ENCODE data around the gene FZD8.
"Not testable (repeated sequence)": the region's sequence is repeated elsewhere in the genome, so short reads cannot be mapped to it uniquely, and the experiment has no call there.

Gene FZD8

GRCh38 chr10:35642035-35642792 lies at the start of gene FZD8:
Gene FZD8 (minus strand): TSS chr10:35642296. CDS start chr10:35641429, 867 bp downstream.
- DNase-seq (ENCODE audit: low read depth, low spot score): no peak

- DNase-seq (ENCODE audit: low read depth, low spot score): no peak
These were observed 49.6 kb upstream of the FZD8 start for GRCh38 chr10:35691522-35692236.

GRCh38 chr10:35690534-35690933 lies 48.4 kb upstream of the FZD8 start:
- DNase-seq (ENCODE audit: low read depth, low spot score): no peak

GRCh38 chr10:35685858-35686257 lies 43.8 kb upstream of the FZD8 start:
- DNase-seq (ENCODE audit: low read depth, low spot score): not testable (repeated sequence)

- no peak for DNase-seq (ENCODE audit: low read depth, low spot score)
These were observed 43.3 kb upstream of the FZD8 start for GRCh38 chr10:35685402-35685801.

- no peak for DNase-seq (ENCODE audit: low read depth, low spot score)
These were observed 42.5 kb upstream of the FZD8 start for GRCh38 chr10:35684586-35684985.

- DNase-seq (ENCODE audit: low read depth, low spot score): no peak
These were observed 33.8 kb upstream of the FZD8 start for GRCh38 chr10:35675846-35676245.

- no peak for DNase-seq (ENCODE audit: low read depth, low spot score)
These were observed 32.7 kb upstream of the FZD8 start for GRCh38 chr10:35674843-35675242.

- DNase-seq (ENCODE audit: low read depth, low spot score): no peak
These were observed 27.0 kb upstream of the FZD8 start for GRCh38 chr10:35668865-35669650.

GRCh38 chr10:35667971-35668370 lies 25.9 kb upstream of the FZD8 start:
- no peak for DNase-seq (ENCODE audit: low read depth, low spot score)

- no peak for DNase-seq (ENCODE audit: low read depth, low spot score)
These were observed 25.3 kb upstream of the FZD8 start for GRCh38 chr10:35667270-35667889.

- no peak for DNase-seq (ENCODE audit: low read depth, low spot score)
These were observed 19.1 kb upstream of the FZD8 start for GRCh38 chr10:35661236-35661635.

GRCh38 chr10:35659456-35659855 lies 17.4 kb upstream of the FZD8 start:
- no peak for DNase-seq (ENCODE audit: low read depth, low spot score)

- no peak for DNase-seq (ENCODE audit: low read depth, low spot score)
These were observed 15.5 kb upstream of the FZD8 start for GRCh38 chr10:35657621-35658020.

GRCh38 chr10:35652824-35653223 lies 10.7 kb upstream of the FZD8 start:
- no peak for DNase-seq (ENCODE audit: low read depth, low spot score)

GRCh38 chr10:35650894-35651293 lies 8.8 kb upstream of the FZD8 start:
- no peak for DNase-seq (ENCODE audit: low read depth, low spot score)

- no peak for DNase-seq (ENCODE audit: low read depth, low spot score)
These were observed 2.2 kb upstream of the FZD8 start for GRCh38 chr10:35644050-35644950.

GRCh38 chr10:35643151-35644049 lies 1.3 kb upstream of the FZD8 start:
- DNase-seq (ENCODE audit: low read depth, low spot score): no peak

GRCh38 chr10:35642793-35643114 lies 658 bp upstream of the FZD8 start:
- DNase-seq (ENCODE audit: low read depth, low spot score): no peak

GRCh38 chr10:35641676-35642034 lies 441 bp downstream of the FZD8 start:
- no peak for DNase-seq (ENCODE audit: low read depth, low spot score)

Measured in activated CD4-positive, CD25-positive, alpha-beta regulatory T cell treated with anti-CD3 and anti-CD28 coated beads, Interleukin-2, amount 50 U/mL, for 16 hours (primary cell).